Stimulated activated CD4-positive, alpha-beta T cell treated with anti-CD3 and anti-CD28 coated beads, Interleukin-4, amount 100 ng/mL, for 24 hours (primary cell): ENCODE results near the gene SSX2IP.
"Not testable (repeated sequence)": the region's sequence is repeated elsewhere in the genome, so short reads cannot be mapped to it uniquely, and the experiment has no call there.

ENCODE experiments used
- DNase-seq: peaks from one replicate; pipeline ENCODE4 v3.0.0-alpha.2; 2020

The SSX2IP gene

DNA sequence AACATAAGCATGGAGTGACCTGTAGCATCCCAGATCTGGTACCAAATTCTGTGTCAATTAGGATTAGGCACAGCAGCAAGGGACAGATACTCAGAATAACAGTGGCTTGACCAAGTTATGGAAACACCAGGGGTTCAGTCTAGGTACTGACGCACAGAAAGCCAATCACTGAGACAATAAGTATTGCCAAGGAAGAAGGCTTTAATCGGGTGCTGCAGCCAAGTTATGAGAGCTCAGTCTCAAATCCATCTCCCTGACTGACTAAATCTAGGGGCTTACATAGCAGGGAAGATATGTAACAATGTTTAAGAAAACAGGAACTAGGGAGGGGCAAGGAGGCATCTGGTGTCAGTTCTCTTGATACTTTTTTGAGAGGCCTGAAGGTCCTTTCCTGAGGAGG is 76.4 kb downstream of the SSX2IP start:
- no peak for DNase-seq

DNA sequence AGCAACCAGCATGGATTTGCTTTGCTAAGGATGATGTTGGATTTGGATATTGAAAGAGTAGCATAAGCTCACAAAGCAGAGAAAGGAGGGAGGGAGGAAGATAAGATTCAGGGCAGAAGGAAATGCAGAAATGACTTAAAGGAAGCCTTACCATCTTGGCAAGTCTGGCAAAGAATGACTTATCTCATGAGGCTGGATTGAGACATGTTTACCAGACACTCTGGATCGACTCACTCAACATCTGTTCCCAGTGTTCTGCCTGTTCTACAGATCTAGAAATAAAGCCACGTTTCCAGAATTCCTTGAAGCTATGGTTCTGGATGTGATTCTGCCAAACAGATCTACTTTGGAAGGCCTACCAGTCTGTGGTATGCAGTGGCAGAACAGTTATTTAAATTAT is 77.2 kb downstream of the SSX2IP start:
- no peak for DNase-seq

- DNase-seq, result no peak
Measured at GRCh38 chr1:84611796-84612195, 78.5 kb downstream of the SSX2IP start.

- no peak for DNase-seq
Measured at GRCh38 chr1:84611091-84611490, 79.2 kb downstream of the SSX2IP start.

GRCh38 chr1:84606977-84607376 is 83.3 kb downstream of the SSX2IP start:
- no peak for DNase-seq

GRCh38 chr1:84605157-84605556 is 85.1 kb downstream of the SSX2IP start:
- DNase-seq, result no peak

- no peak for DNase-seq
Measured at GRCh38 chr1:84603941-84604830, 86.1 kb downstream of the SSX2IP start.

DNA sequence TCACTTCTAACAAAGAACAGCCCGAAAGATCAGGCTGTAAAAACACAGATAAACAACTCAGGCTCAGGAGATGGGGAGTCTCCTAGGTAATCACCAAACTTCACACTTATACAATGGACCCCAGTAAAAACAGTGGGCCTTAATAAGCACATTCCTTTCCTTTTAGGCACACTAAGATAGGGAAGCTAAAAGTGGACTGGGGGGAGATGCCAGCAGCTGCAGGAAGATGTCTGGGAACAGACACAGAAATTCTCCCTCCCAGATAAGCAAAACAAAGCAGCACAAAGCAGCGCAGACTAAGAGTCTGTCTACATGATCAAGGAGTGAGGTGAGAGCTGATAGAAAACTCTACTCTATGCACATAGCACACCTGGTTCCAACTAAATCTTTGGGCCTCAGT is 87.0 kb downstream of the SSX2IP start:
- no peak for DNase-seq

GRCh38 chr1:84600796-84601195 is 89.5 kb downstream of the SSX2IP start:
- no peak for DNase-seq

- DNase-seq, result peak; percentile 13
Measured at GRCh38 chr1:84598846-84599741, 91.2 kb downstream of the SSX2IP start.

DNA sequence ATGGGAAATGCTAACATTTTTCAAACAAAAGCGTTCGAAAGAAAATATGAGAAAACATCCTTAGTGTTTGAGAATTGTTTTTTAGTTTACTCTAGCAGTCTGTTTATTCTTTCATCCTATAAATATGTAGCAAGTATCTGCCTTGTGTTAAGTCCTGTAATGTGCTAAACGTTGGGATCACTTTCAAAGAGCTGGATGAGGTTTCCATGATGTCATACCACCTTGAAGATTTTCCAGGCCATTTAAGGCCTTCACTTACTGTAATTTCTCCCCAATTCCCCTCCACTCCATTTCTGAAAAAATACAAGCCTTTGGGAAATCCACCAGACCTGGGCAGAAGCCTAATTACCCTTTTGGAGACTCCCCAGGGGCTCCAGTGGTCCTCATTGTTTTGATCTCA is 91.8 kb downstream of the SSX2IP start:
- no peak for DNase-seq

DNA sequence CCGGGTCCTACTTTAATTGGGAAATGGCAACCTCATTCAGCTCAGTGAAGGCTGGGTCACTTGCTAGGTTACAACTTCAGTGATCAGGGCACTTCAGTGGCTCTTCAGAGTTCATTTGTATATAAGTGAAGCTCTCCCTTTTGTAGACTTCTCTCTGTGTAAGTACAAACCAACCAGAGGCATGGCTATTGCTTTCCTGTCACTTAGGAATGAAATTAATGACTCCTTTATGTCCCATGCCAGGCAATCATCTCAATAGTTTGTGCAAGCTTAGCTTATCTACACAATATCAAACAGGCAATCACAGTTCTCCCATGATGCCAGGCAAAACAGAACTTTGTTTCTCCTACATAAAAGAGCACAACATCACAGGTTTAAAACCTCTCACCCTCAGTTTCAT is 93.2 kb downstream of the SSX2IP start:
- no peak for DNase-seq

DNA sequence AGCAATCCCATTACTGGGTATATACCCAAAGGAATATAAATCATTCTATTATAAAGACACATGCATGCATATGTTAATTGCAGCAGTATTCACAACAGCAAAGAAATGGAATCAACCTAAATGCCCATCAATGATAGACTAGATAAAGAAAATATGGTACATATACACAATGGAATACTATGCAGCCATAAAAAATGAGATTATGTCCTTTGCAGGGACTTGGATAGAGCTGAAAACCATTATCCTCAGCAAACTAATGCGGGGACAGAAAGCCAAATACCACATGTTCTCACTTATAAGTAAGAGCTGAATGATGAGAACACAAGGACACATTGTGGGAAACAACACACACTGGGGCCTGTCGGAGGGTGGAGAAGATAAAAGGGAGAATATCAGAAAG is 95.3 kb downstream of the SSX2IP start:
- DNase-seq, result not testable (repeated sequence)
